H1 (cell line): ENCODE measurements around the gene SFXN1. TPM values are rescaled to one million over a fixed set of nuclear protein-coding genes. Genes with fewer than 3 reads are reported as not detected.

Source experiments
- CTCF ChIA-PET: fragments of 300-600 bp; sonication (Branson Sonifier 250); formaldehyde crosslinking; loops from one replicate; lab custom pipeline; 2021; ENCODE audit not compliant: partially characterized antibody; lab: Charles Lee
- POLR2A ChIA-PET: fragments of 300-600 bp; sonication (Branson Sonifier 250); formaldehyde crosslinking; loops from one replicate; lab custom pipeline; 2021; ENCODE audit warnings: inconsistent platforms; ENCODE audit not compliant: partially characterized antibody; lab: Charles Lee
- DNase-seq, 2 experiments: peaks; one replicate each; pipeline versions ENCODE4 v3.0.0 to v3.0.0-alpha.2; 2010 to 2022; ENCODE audit warnings: low spot score in 2 of 2, low read depth in 1 of 2, mixed read lengths in 1 of 2
- FAIRE-seq: peaks from 2 replicates; lab custom pipeline; 2011; peaks lifted over from hg19 to GRCh38; lab: Jason Lieb, UNC
- H2AFZ ChIP-seq: 2 replicates; pipeline ENCODE4 v1.8.1; 2012; ENCODE audit warnings: low read length, inconsistent platforms
- H2AK5ac ChIP-seq: 2 replicates; pipeline ENCODE4 v1.6.1; 2013; ENCODE audit warnings: low read depth, low read length
- H2BK120ac ChIP-seq: replicated peaks from 2 replicates; pipeline ENCODE3; 2013; ENCODE audit warnings: low read depth, low read length, inconsistent platforms
- H2BK12ac ChIP-seq: 2 replicates; pipeline ENCODE4 v1.6.1; 2013; ENCODE audit warnings: low read depth, low read length
- H2BK15ac ChIP-seq: 2 replicates; pipeline ENCODE4 v1.6.1; 2013; ENCODE audit warnings: low read length
- H2BK20ac ChIP-seq: 2 replicates; pipeline ENCODE4 v1.6.1; 2013; ENCODE audit warnings: low read length
- H2BK5ac ChIP-seq: 2 replicates; pipeline ENCODE4 v1.6.1; 2013; ENCODE audit warnings: low read depth, low read length
- H3K14ac ChIP-seq: 2 replicates; pipeline ENCODE4 v1.6.1; 2013; ENCODE audit warnings: inconsistent platforms; ENCODE audit not compliant: insufficient read length
- H3K18ac ChIP-seq: 2 replicates; pipeline ENCODE4 v1.6.1; 2013; ENCODE audit warnings: low read length; ENCODE audit errors: extremely low read depth
- H3K23ac ChIP-seq: 2 replicates; pipeline ENCODE4 v1.6.1; 2013; ENCODE audit warnings: inconsistent platforms; ENCODE audit not compliant: insufficient read length
- H3K23me2 ChIP-seq: 2 replicates; pipeline ENCODE4 v1.6.1; 2013; ENCODE audit warnings: low read depth, low read length
- H3K27ac ChIP-seq: 2 replicates; pipeline ENCODE4 v1.6.1; 2011; ENCODE audit warnings: low read depth, low read length, inconsistent platforms
- H3K27me3 ChIP-seq, 4 experiments: replicated peaks in 1 of 4; 1 replicate in 1 of 4; 2 replicates in 3 of 4; pipeline versions ENCODE4 v1.6.1 to v1.8.1; 2011 to 2013; ENCODE audit warnings: low read length in 3 of 4, mild to moderate bottlenecking in 3 of 4, inconsistent platforms in 2 of 4, mixed read lengths in 2 of 4, moderate library complexity in 1 of 4; ENCODE audit not compliant: control insufficient read depth in 3 of 4, insufficient read depth in 3 of 4; ENCODE audit errors: extremely low read depth in 1 of 4
- H3K36me3 ChIP-seq, 4 experiments: 2 replicates each; pipeline versions ENCODE4 v1.6.1 to v1.8.1; 2011 to 2013; ENCODE audit warnings: mild to moderate bottlenecking in 4 of 4, low read length in 3 of 4, moderate library complexity in 2 of 4, control low read depth in 1 of 4, inconsistent platforms in 1 of 4; ENCODE audit not compliant: insufficient read depth in 4 of 4, control insufficient read depth in 2 of 4
- H3K4ac ChIP-seq: replicated peaks from 2 replicates; pipeline ENCODE3; 2013; ENCODE audit warnings: low read length, low read depth, mixed read lengths, inconsistent platforms; ENCODE audit not compliant: insufficient read length
- H3K4me1 ChIP-seq, 4 experiments: replicated peaks in 1 of 4; 1 replicate in 1 of 4; 2 replicates in 3 of 4; pipeline versions ENCODE4 v1.6.1 to v1.8.1; 2011 to 2013; ENCODE audit warnings: low read length in 3 of 4, inconsistent platforms in 2 of 4, mixed read lengths in 1 of 4; ENCODE audit not compliant: insufficient read depth in 4 of 4, control insufficient read depth in 3 of 4
- H3K4me2 ChIP-seq, 2 experiments: 2 replicates each; pipeline versions ENCODE4 v1.6.1 to v1.8.1; 2011 to 2013; ENCODE audit warnings: low read depth in 2 of 2, low read length in 2 of 2, control low read depth in 1 of 2, inconsistent platforms in 1 of 2, mild to moderate bottlenecking in 1 of 2; ENCODE audit not compliant: insufficient read depth in 1 of 2
- H3K4me3 ChIP-seq, 4 experiments: fragments of 200-600, 300-600 bp in 1 of 4; sonication (generic), shearing (Covaris generic), sonication (Bioruptor Twin) in 1 of 4; 2 replicates each; pipeline versions ENCODE4 v1.5.1 to v1.8.1; 2011 to 2016; ENCODE audit warnings: low read length in 4 of 4, low read depth in 3 of 4, control low read depth in 2 of 4, inconsistent platforms in 2 of 4, mild to moderate bottlenecking in 2 of 4, mixed read lengths in 1 of 4, moderate library complexity in 1 of 4; ENCODE audit not compliant: insufficient read depth in 2 of 4; ENCODE audit errors: extremely low read depth in 1 of 4
- H3K56ac ChIP-seq: replicated peaks from 2 replicates; pipeline ENCODE3; 2013; ENCODE audit warnings: low read depth, mild to moderate bottlenecking, mixed read lengths, low read length, inconsistent platforms; ENCODE audit not compliant: insufficient read length
- H3K79me1 ChIP-seq: 2 replicates; pipeline ENCODE4 v1.6.1; 2013; ENCODE audit warnings: low read depth, low read length, control low read depth
- H3K79me2 ChIP-seq, 2 experiments: 2 replicates each; pipeline versions ENCODE4 v1.6.1 to v1.8.1; 2012 to 2013; ENCODE audit warnings: low read length in 2 of 2, mild to moderate bottlenecking in 2 of 2, inconsistent platforms in 1 of 2; ENCODE audit not compliant: insufficient read depth in 2 of 2, control insufficient read depth in 1 of 2
- H3K9ac ChIP-seq, 4 experiments: replicated peaks in 1 of 4; 1 replicate in 1 of 4; 2 replicates in 3 of 4; pipeline versions ENCODE4 v1.6.1 to v1.8.1; 2011 to 2013; ENCODE audit warnings: low read depth in 3 of 4, low read length in 3 of 4, control low read depth in 2 of 4, mild to moderate bottlenecking in 2 of 4, moderate library complexity in 2 of 4, inconsistent platforms in 1 of 4; ENCODE audit errors: extremely low read depth in 1 of 4
- H3K9me3 ChIP-seq, 2 experiments: 2 replicates each; pipeline versions ENCODE4 v1.6.1 to v1.8.1; 2012 to 2013; ENCODE audit warnings: mild to moderate bottlenecking in 2 of 2, moderate library complexity in 2 of 2, control low read depth in 1 of 2, inconsistent platforms in 1 of 2, low read depth in 1 of 2, low read length in 1 of 2, mixed read lengths in 1 of 2; ENCODE audit not compliant: insufficient read depth in 2 of 2
- H4K20me1 ChIP-seq, 2 experiments: replicated peaks in 1 of 2; 2 replicates each; pipeline versions ENCODE3 to v1.8.1; 2011 to 2013; ENCODE audit warnings: inconsistent platforms in 2 of 2, low read length in 2 of 2, mild to moderate bottlenecking in 1 of 2; ENCODE audit not compliant: insufficient read depth in 2 of 2, control insufficient read depth in 1 of 2
- H4K5ac ChIP-seq: 2 replicates; pipeline ENCODE4 v1.6.1; 2013; ENCODE audit warnings: low read length, low read depth, mixed read lengths, inconsistent platforms; ENCODE audit not compliant: insufficient read length
- H4K8ac ChIP-seq: 2 replicates; pipeline ENCODE4 v1.8.0; 2013; ENCODE audit warnings: mild to moderate bottlenecking, moderate library complexity, low read length, inconsistent platforms; ENCODE audit not compliant: insufficient read depth; ENCODE audit errors: extremely low read depth
- H4K91ac ChIP-seq: replicated peaks from 2 replicates; pipeline ENCODE3; 2013; ENCODE audit warnings: low read length, mixed read lengths, inconsistent platforms; ENCODE audit not compliant: insufficient read length
- BACH1 ChIP-seq: IDR thresholded peaks from 2 replicates; pipeline ENCODE4 v1.6.1; 2012; ENCODE audit warnings: low read length, improper control_type of control experiment
- BCL11A ChIP-seq, 2 experiments: IDR thresholded peaks; one replicate each; pipeline ENCODE4 v1.6.1; 2011; ENCODE audit warnings: low read depth in 2 of 2, low read length in 2 of 2, mild to moderate bottlenecking in 2 of 2
- CBX5 ChIP-seq: fragments of 300-800, 300-1000 bp; sonication (generic); IDR thresholded peaks from 2 replicates; pipeline ENCODE4 v1.7.1; 2016; ENCODE audit warnings: antibody characterized with exemption, low read length, low read depth
- NRF1 ChIP-seq: IDR thresholded peaks from 2 replicates; pipeline ENCODE4 v1.6.1; 2011; ENCODE audit warnings: mild to moderate bottlenecking, low read depth, low read length, improper control_type of control experiment
- POU5F1 ChIP-seq: IDR thresholded peaks from 2 replicates; pipeline ENCODE4 v1.6.1; 2011; ENCODE audit warnings: low read depth, mild to moderate bottlenecking, low read length, moderate library complexity
- WGBS, 2 experiments: shearing (Covaris generic) in 1 of 2; methylation state at CpG; one replicate each; pipeline versions ENCODE4 v1.1.6 to v1.1.7; 2013 to 2015; ENCODE audit warnings: low lambda C conversion rate in 2 of 2, mixed read lengths in 2 of 2, inconsistent platforms in 1 of 2, low coverage in 1 of 2, missing lambda C conversion rate in 1 of 2; ENCODE audit not compliant: insufficient replicate concordance in 2 of 2, insufficient coverage in 1 of 2, insufficient read length in 1 of 2; ENCODE audit errors: extremely low coverage in 1 of 2, missing lambda C conversion rate in 1 of 2; 5-methylcytosine and 5-hydroxymethylcytosine counted together
- polyA plus RNA-seq, 7 experiments: library from polyadenylated mRNA; depleted of rRNA in 3 of 7; stranded (reverse) in 5 of 7; unstranded in 2 of 7; fragments of >200 nt in 5 of 7; fragments of 200-250 nt in 2 of 7; gene quantifications; 1 replicate in 5 of 7; 2 replicates in 1 of 7; 4 replicates in 1 of 7; pipeline versions ENCODE4 v1.2.1 to v1.2.3, GENCODE V29; 2011 to 2013; ENCODE audit warnings: missing spikeins in 2 of 7, mixed read lengths in 2 of 7
- total RNA-seq: library from RNA; stranded (reverse); fragmentation: NEBNext Ultra II Directional; extraction: Animal tissue kit (Norgen Biotek cat#: 25700); gene quantifications from 2 replicates; pipeline ENCODE4 v1.2.1, GENCODE V29; 2021

SFXN1 gene
- total and polyA plus RNA-seq, 2 of the 8 experiments (the other 6 are each of a cell fraction or from before 2014, with no cell fraction given), result 72.7 to 97.6 TPM

- no peak overlapping the region for H3K4me2 ChIP-seq
- no peak overlapping the region for H3K18ac ChIP-seq
- H2BK15ac ChIP-seq, result 0 out of 2 replicates have a peak overlapping the region, but pooled peaks have one; percentile 18
- no peak overlapping the region for H3K4me3 ChIP-seq
- no peak overlapping the region for H3K23ac ChIP-seq
- no peak overlapping the region for H2AFZ ChIP-seq
- H3K14ac ChIP-seq, result no peak overlapping the region
- no peak overlapping the region for H2BK20ac ChIP-seq
- H4K5ac ChIP-seq, result no peak overlapping the region
- H3K27me3 ChIP-seq, result no peaks in the 10 kb centered on the region
- H3K23me2 ChIP-seq, result no peaks in the 10 kb centered on the region
- no peaks in the 10 kb centered on the region for H3K36me3 ChIP-seq
- H3K79me2 ChIP-seq, result no peaks in the 10 kb centered on the region
- TF ChIP-seq POU5F1 (no peak), CBX5 (no peak), BCL11A (IDR thresholded peaks at IDR 0.05; ENCODE audit: low read depth in 2 of 2, low read length in 2 of 2) (no peak), BACH1 (no peak), NRF1 (no peak)
- no peak overlapping the region for H2AK5ac ChIP-seq
- H4K91ac ChIP-seq, result peak overlapping the region; percentile 28
- H2BK5ac ChIP-seq, result no peak overlapping the region
- no peak overlapping the region for H3K27ac ChIP-seq
- H2BK120ac ChIP-seq, result no peak overlapping the region
- H3K4ac ChIP-seq, result no peak overlapping the region
- no peaks in the 10 kb centered on the region; a peak in 1 of 7 replicates for H3K4me1 ChIP-seq
- H3K9me3 ChIP-seq, result no peaks in the 10 kb centered on the region
- H3K79me1 ChIP-seq, result no peaks in the 10 kb centered on the region
- no peak for FAIRE-seq
- WGBS, 2 experiments, result 93% methylated on average over 13 of the region's 13 CpGs; no CpG with 5 or more reads in 1 of the 2 experiments
- no peak overlapping the region for H3K56ac ChIP-seq
- H4K20me1 ChIP-seq, result no peaks in the 10 kb centered on the region
- no peak overlapping the region for H2BK12ac ChIP-seq
- no peak overlapping the region for H3K9ac ChIP-seq
- DNase-seq, result no peak
- POLR2A ChIA-PET, result no interaction called here
- no peak overlapping the region for H4K8ac ChIP-seq
- CTCF ChIA-PET, result interaction anchor here (0.8 to 1.9 kb wide), 9 partner anchors 8 to 517 kb away, joined by 3 to 4 read pairs (median 3); partner anchors contain the start of gene SFXN1
Observed at GRCh38 chr5:175461370-175461769, 17.0 kb upstream of the SFXN1 start.
